Measurements from ENCODE around the gene OOSP4B.
"Not testable (repeated sequence)": the region's sequence is repeated elsewhere in the genome, so short reads cannot be mapped to it uniquely, and the experiment has no call there.

The OOSP4B gene

GRCh38 chr11:60016881-60017280 lies at the start of gene OOSP4B:
Gene OOSP4B (plus strand): TSS chr11:60017181.
- no peak for DNase-seq (ENCODE audit: low spot score)

- DNase-seq (ENCODE audit: low spot score) = no peak
Observed at GRCh38 chr11:59967677-59968394, 49.1 kb upstream of the OOSP4B start.

GRCh38 chr11:59968395-59968783 lies 48.6 kb upstream of the OOSP4B start:
- no peak for DNase-seq (ENCODE audit: low spot score)

- no peak for DNase-seq (ENCODE audit: low spot score)
Observed at GRCh38 chr11:59973097-59973496, 43.9 kb upstream of the OOSP4B start.

GRCh38 chr11:59981106-59981770 lies 35.7 kb upstream of the OOSP4B start:
- no peak for DNase-seq (ENCODE audit: low spot score)

- DNase-seq (ENCODE audit: low spot score) = not testable (repeated sequence)
Observed at GRCh38 chr11:59982037-59982436, 34.9 kb upstream of the OOSP4B start.

GRCh38 chr11:59983212-59983611 lies 33.8 kb upstream of the OOSP4B start:
- DNase-seq (ENCODE audit: low spot score) = no peak

- no peak for DNase-seq (ENCODE audit: low spot score)
Observed at GRCh38 chr11:59984368-59984767, 32.6 kb upstream of the OOSP4B start.

- DNase-seq (ENCODE audit: low spot score) = no peak
Observed at GRCh38 chr11:59990421-59990820, 26.6 kb upstream of the OOSP4B start.

GRCh38 chr11:59992425-59992824 lies 24.6 kb upstream of the OOSP4B start:
- no peak for DNase-seq (ENCODE audit: low spot score)

- DNase-seq (ENCODE audit: low spot score) = no peak
Observed at GRCh38 chr11:59997800-59998199, 19.2 kb upstream of the OOSP4B start.

GRCh38 chr11:59999691-60000090 lies 17.3 kb upstream of the OOSP4B start:
- no peak for DNase-seq (ENCODE audit: low spot score)

GRCh38 chr11:60003729-60004128 lies 13.3 kb upstream of the OOSP4B start:
- DNase-seq (ENCODE audit: low spot score) = no peak

GRCh38 chr11:60005360-60005759 lies 11.6 kb upstream of the OOSP4B start:
- DNase-seq (ENCODE audit: low spot score) = no peak

GRCh38 chr11:60018058-60018457 lies 1.1 kb downstream of the OOSP4B start:
- no peak for DNase-seq (ENCODE audit: low spot score)

GRCh38 chr11:60020376-60020775 lies 3.4 kb downstream of the OOSP4B start:
- not testable (repeated sequence) for DNase-seq (ENCODE audit: low spot score)

- DNase-seq (ENCODE audit: low spot score) = no peak
Observed at GRCh38 chr11:60029015-60029632, 12.1 kb downstream of the OOSP4B start.

GRCh38 chr11:60040109-60040508 lies 23.1 kb downstream of the OOSP4B start, which contains the start of gene OOSP2:
Gene OOSP2 (plus strand): TSS chr11:60040409. CDS start chr11:60040460, 51 bp downstream.
- no peak for DNase-seq (ENCODE audit: low spot score)

GRCh38 chr11:60050422-60050821 lies 33.4 kb downstream of the OOSP4B start:
- DNase-seq (ENCODE audit: low spot score) = not testable (repeated sequence)

GRCh38 chr11:60050839-60051238 lies 33.9 kb downstream of the OOSP4B start:
- DNase-seq (ENCODE audit: low spot score) = not testable (repeated sequence)

- no peak for DNase-seq (ENCODE audit: low spot score)
Observed at GRCh38 chr11:60056349-60056969, 39.5 kb downstream of the OOSP4B start, which contains the start of gene MS4A3. Gene MS4A3 (plus strand): TSS chr11:60056665. CDS start chr11:60061161, 4,496 bp downstream.

- no peak for DNase-seq (ENCODE audit: low spot score)
Observed at GRCh38 chr11:60059052-60059451, 42.1 kb downstream of the OOSP4B start.

Data from putamen (tissue), 1 donor.